KMS-11 (cell line): ENCODE measurements around the gene TMEM126B.
"Not testable (repeated sequence)": the region's sequence is repeated elsewhere in the genome, so short reads cannot be mapped to it uniquely, and the experiment has no call there.

Experiments used
- H2AFZ ChIP-seq: fragments of 200-600 bp; sonication (generic); 2 replicates; pipeline ENCODE4 v1.6.1; 2016; ENCODE audit warnings: antibody characterized with exemption, mixed run types, low read depth
- H3K27ac ChIP-seq: fragments of 200-600 bp; sonication (generic); 2 replicates; pipeline ENCODE4 v1.6.1; 2016; ENCODE audit warnings: mild to moderate bottlenecking, mixed run types
- H3K27me3 ChIP-seq: fragments of 200-600 bp; sonication (generic); 2 replicates; pipeline ENCODE4 v1.6.1; 2017; ENCODE audit warnings: mild to moderate bottlenecking, low read depth, mixed run types, moderate library complexity; ENCODE audit not compliant: insufficient read depth
- H3K36me3 ChIP-seq: fragments of 200-600 bp; sonication (generic); 2 replicates; pipeline ENCODE4 v1.6.1; 2017; ENCODE audit warnings: mild to moderate bottlenecking, mixed run types; ENCODE audit not compliant: insufficient read depth
- H3K4me1 ChIP-seq: fragments of 200-600 bp; sonication (generic); 2 replicates; pipeline ENCODE4 v1.6.1; 2016; ENCODE audit warnings: mild to moderate bottlenecking, low read depth, mixed run types; ENCODE audit not compliant: poor library complexity, severe bottlenecking
- H3K4me2 ChIP-seq: fragments of 200-600 bp; sonication (generic); 2 replicates; pipeline ENCODE4 v1.7.0; 2016; ENCODE audit warnings: mild to moderate bottlenecking, mixed run types
- H3K4me3 ChIP-seq: fragments of 200-600 bp; sonication (generic); IDR thresholded peaks from 2 replicates; pipeline ENCODE4 v1.6.1; 2017; ENCODE audit warnings: low read depth, low read length, mixed read lengths; ENCODE audit not compliant: insufficient read depth
- H3K79me2 ChIP-seq: fragments of 200-600 bp; sonication (generic); 2 replicates; pipeline ENCODE4 v1.6.1; 2016; ENCODE audit warnings: low read depth, mixed run types; ENCODE audit not compliant: insufficient read depth
- H3K9ac ChIP-seq: fragments of 200-600 bp; sonication (generic); 2 replicates; pipeline ENCODE4 v1.6.1; 2016; ENCODE audit warnings: mild to moderate bottlenecking, mixed run types
- H4K20me1 ChIP-seq: fragments of 200-600 bp; sonication (generic); 2 replicates; pipeline ENCODE4 v1.6.1; 2016; ENCODE audit warnings: mild to moderate bottlenecking, mixed run types; ENCODE audit not compliant: insufficient read depth
- CTCF ChIP-seq: fragments of 200-600 bp; sonication (generic); conservative IDR thresholded peaks from 2 replicates; pipeline ENCODE4 v1.6.1; 2017; ENCODE audit warnings: low read depth, mild to moderate bottlenecking, antibody characterized with exemption, low read length, moderate library complexity, mixed read lengths

Gene TMEM126B

GRCh38 chr11:85651118-85651517, 22.7 kb downstream of the TMEM126B start:
- Histone ChIP-seq H3K9ac (no peak overlapping the region), H2AFZ (no peak overlapping the region), H3K4me1 (peaks cover 29% of the 10 kb centered on the region), H4K20me1 (no peaks in the 10 kb centered on the region), H3K79me2 (peaks cover 23% of the 10 kb centered on the region), H3K4me3 (no peak overlapping the region), H3K27me3 (no peaks in the 10 kb centered on the region), H3K36me3 (no peaks in the 10 kb centered on the region), H3K4me2 (no peak overlapping the region), H3K27ac (no peak overlapping the region)
- TF ChIP-seq CTCF, result no peak

GRCh38 chr11:85652786-85653447, 24.5 kb downstream of the TMEM126B start:
- H3K36me3 ChIP-seq, result peaks cover under 1% of the 10 kb centered on the region; the same call in 1 of the 2 replicates
- no peak overlapping the region for H3K4me3 ChIP-seq
- no peak overlapping the region for H3K27ac ChIP-seq
- no peaks in the 10 kb centered on the region for H3K27me3 ChIP-seq
- H3K4me1 ChIP-seq, result peaks cover 22% of the 10 kb centered on the region
- peaks cover 39% of the 10 kb centered on the region for H3K79me2 ChIP-seq
- no peak overlapping the region for H3K4me2 ChIP-seq
- peaks cover 2% of the 10 kb centered on the region; the same call in 1 of the 2 replicates for H4K20me1 ChIP-seq
- H2AFZ ChIP-seq, result no peak overlapping the region
- H3K9ac ChIP-seq, result no peak overlapping the region
- no peak for TF ChIP-seq CTCF

- H3K4me2 ChIP-seq, H3K27ac ChIP-seq, H3K4me3 ChIP-seq, H3K9ac ChIP-seq, H4K20me1 ChIP-seq, H2AFZ ChIP-seq, H3K36me3 ChIP-seq, H3K27me3 ChIP-seq: not testable (repeated sequence)
- Histone ChIP-seq H3K79me2 (peaks cover 40% of the 10 kb centered on the region), H3K4me1 (peaks cover 19% of the 10 kb centered on the region)
Observed at GRCh38 chr11:85654343-85654742, 25.9 kb downstream of the TMEM126B start.

GRCh38 chr11:85656777-85657176, 28.4 kb downstream of the TMEM126B start:
- peaks cover 54% of the 10 kb centered on the region for H3K79me2 ChIP-seq
- no peak for TF ChIP-seq CTCF
- peaks cover 13% of the 10 kb centered on the region for H4K20me1 ChIP-seq
- no peak overlapping the region for H3K4me2 ChIP-seq
- H3K36me3 ChIP-seq, result peaks cover 11% of the 10 kb centered on the region; the same call in 1 of the 2 replicates
- no peaks in the 10 kb centered on the region for H3K27me3 ChIP-seq
- H3K4me3 ChIP-seq, result no peak overlapping the region
- no peak overlapping the region for H3K9ac ChIP-seq
- peaks cover 30% of the 10 kb centered on the region for H3K4me1 ChIP-seq
- no peak overlapping the region for H3K27ac ChIP-seq
- H2AFZ ChIP-seq, result no peak overlapping the region

GRCh38 chr11:85658180-85658579, 29.8 kb downstream of the TMEM126B start:
- H4K20me1 ChIP-seq, result peaks cover 26% of the 10 kb centered on the region

More at GRCh38 chr11:85658180-85658579, 29.8 kb downstream of the TMEM126B start:
- Histone ChIP-seq H3K36me3 (peaks cover 11% of the 10 kb centered on the region; the same call in 1 of the 2 replicates), H2AFZ (no peak overlapping the region), H3K4me2 (no peak overlapping the region), H3K27me3 (no peaks in the 10 kb centered on the region), H3K27ac (no peak overlapping the region), H3K4me3 (no peak overlapping the region), H3K79me2 (peaks cover 68% of the 10 kb centered on the region), H3K9ac (no peak overlapping the region), H3K4me1 (peaks cover 36% of the 10 kb centered on the region)
- TF ChIP-seq CTCF, result no peak
